ENCODE data around the gene LCN6. TPM values are rescaled to one million over a fixed set of nuclear protein-coding genes. Genes with fewer than 3 reads are reported as not detected.

Gene LCN6
- total and polyA plus RNA-seq, 2 experiments from 2014 or later, result not detected

- 88% methylated on average over 24 of the region's 24 CpGs for WGBS (ENCODE audit: low lambda C conversion rate, missing lambda C conversion rate)
- Histone ChIP-seq H4K20me1 (ENCODE audit: insufficient read depth, poor library complexity, severe bottlenecking) (peaks cover 29% of the 10 kb centered on the region), H3K27me3 (no peaks in the 10 kb centered on the region), H3K9me3 (ENCODE audit: low read depth) (no peaks in the 10 kb centered on the region), H3K4me2 (no peak overlapping the region), H3K36me3 (replicated peaks; ENCODE audit: insufficient read depth, low read depth) (no peaks in the 10 kb centered on the region), H2AFZ (no peak overlapping the region), H3K4me1 (ENCODE audit: insufficient read depth) (peaks cover 14% of the 10 kb centered on the region), H3K9me2 (replicated peaks; ENCODE audit: insufficient read depth) (no peaks in the 10 kb centered on the region), H3K4me3 (no peak overlapping the region), H3K79me2 (peaks cover 21% of the 10 kb centered on the region), H3K27ac (no peak overlapping the region)
- TF ChIP-seq EZH2phosphoT487 (IDR thresholded peaks at IDR 0.05; ENCODE audit: low read depth, severe bottlenecking, unreplicated experiment), result no peak
- TF ChIP-seq, protein P1, sequence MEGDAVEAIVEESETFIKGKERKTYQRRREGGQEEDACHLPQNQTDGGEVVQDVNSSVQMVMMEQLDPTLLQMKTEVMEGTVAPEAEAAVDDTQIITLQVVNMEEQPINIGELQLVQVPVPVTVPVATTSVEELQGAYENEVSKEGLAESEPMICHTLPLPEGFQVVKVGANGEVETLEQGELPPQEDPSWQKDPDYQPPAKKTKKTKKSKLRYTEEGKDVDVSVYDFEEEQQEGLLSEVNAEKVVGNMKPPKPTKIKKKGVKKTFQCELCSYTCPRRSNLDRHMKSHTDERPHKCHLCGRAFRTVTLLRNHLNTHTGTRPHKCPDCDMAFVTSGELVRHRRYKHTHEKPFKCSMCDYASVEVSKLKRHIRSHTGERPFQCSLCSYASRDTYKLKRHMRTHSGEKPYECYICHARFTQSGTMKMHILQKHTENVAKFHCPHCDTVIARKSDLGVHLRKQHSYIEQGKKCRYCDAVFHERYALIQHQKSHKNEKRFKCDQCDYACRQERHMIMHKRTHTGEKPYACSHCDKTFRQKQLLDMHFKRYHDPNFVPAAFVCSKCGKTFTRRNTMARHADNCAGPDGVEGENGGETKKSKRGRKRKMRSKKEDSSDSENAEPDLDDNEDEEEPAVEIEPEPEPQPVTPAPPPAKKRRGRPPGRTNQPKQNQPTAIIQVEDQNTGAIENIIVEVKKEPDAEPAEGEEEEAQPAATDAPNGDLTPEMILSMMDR (IDR thresholded peaks at IDR 0.05; ENCODE audit: poor library complexity), result no peak
- TF ChIP-seq EZH2 (IDR thresholded peaks at IDR 0.05; ENCODE audit: borderline replicate concordance), result no peak
- no peak for DNase-seq (ENCODE audit: low spot score)
Observed at GRCh38 chr9:136719195-136719880, 29.0 kb downstream of the LCN6 start.

- Histone ChIP-seq H3K4me1 (ENCODE audit: insufficient read depth) (peaks cover 22% of the 10 kb centered on the region), H3K36me3 (replicated peaks; ENCODE audit: insufficient read depth, low read depth) (no peaks in the 10 kb centered on the region), H3K4me3 (no peak overlapping the region), H3K4me2 (no peak overlapping the region), H3K9me2 (replicated peaks; ENCODE audit: insufficient read depth) (no peaks in the 10 kb centered on the region), H3K9me3 (ENCODE audit: low read depth) (no peaks in the 10 kb centered on the region), H3K27me3 (no peaks in the 10 kb centered on the region), H4K20me1 (ENCODE audit: insufficient read depth, poor library complexity, severe bottlenecking) (peaks cover 22% of the 10 kb centered on the region), H3K27ac (no peak overlapping the region), H3K79me2 (peaks cover 29% of the 10 kb centered on the region), H2AFZ (no peak overlapping the region)
- WGBS (ENCODE audit: low lambda C conversion rate, missing lambda C conversion rate), result 92% methylated on average over 17 of the region's 20 CpGs
- DNase-seq (ENCODE audit: low spot score), result no peak
- TF ChIP-seq EZH2 (IDR thresholded peaks at IDR 0.05; ENCODE audit: borderline replicate concordance) (no peak), EZH2phosphoT487 (IDR thresholded peaks at IDR 0.05; ENCODE audit: low read depth, severe bottlenecking, unreplicated experiment) (no peak)
- TF ChIP-seq, protein P1 (IDR thresholded peaks at IDR 0.05; ENCODE audit: poor library complexity), result no peak
Observed at GRCh38 chr9:136718345-136719194, 29.8 kb downstream of the LCN6 start.

GRCh38 chr9:136717399-136717798, 30.9 kb downstream of the LCN6 start:
- Histone ChIP-seq H2AFZ (no peak overlapping the region), H3K9me2 (replicated peaks; ENCODE audit: insufficient read depth) (no peaks in the 10 kb centered on the region), H3K27ac (no peak overlapping the region), H3K4me2 (no peak overlapping the region), H3K27me3 (no peaks in the 10 kb centered on the region), H3K4me1 (ENCODE audit: insufficient read depth) (peaks cover 29% of the 10 kb centered on the region), H4K20me1 (ENCODE audit: insufficient read depth, poor library complexity, severe bottlenecking) (peaks cover 13% of the 10 kb centered on the region), H3K9me3 (ENCODE audit: low read depth) (no peaks in the 10 kb centered on the region), H3K79me2 (peaks cover 34% of the 10 kb centered on the region), H3K36me3 (replicated peaks; ENCODE audit: insufficient read depth, low read depth) (no peaks in the 10 kb centered on the region), H3K4me3 (no peak overlapping the region)
- WGBS (ENCODE audit: low lambda C conversion rate, missing lambda C conversion rate), result 91% methylated on average over 12 of the region's 16 CpGs
- DNase-seq (ENCODE audit: low spot score), result no peak
- TF ChIP-seq, protein P1 (IDR thresholded peaks at IDR 0.05; ENCODE audit: poor library complexity), result no peak
- TF ChIP-seq EZH2phosphoT487 (IDR thresholded peaks at IDR 0.05; ENCODE audit: low read depth, severe bottlenecking, unreplicated experiment), result no peak
- TF ChIP-seq EZH2 (IDR thresholded peaks at IDR 0.05; ENCODE audit: borderline replicate concordance), result no peak

All from hepatocyte (in vitro differentiated cells).